ENCODE data around the gene TCF12. TPM values are rescaled to one million over a fixed set of nuclear protein-coding genes. Genes with fewer than 3 reads are reported as not detected.

TCF12 gene
- polyA plus RNA-seq, 1 donor (not counting 4 experiments of a cell fraction or from before 2014, with no cell fraction given): 48.3 TPM

DNA sequence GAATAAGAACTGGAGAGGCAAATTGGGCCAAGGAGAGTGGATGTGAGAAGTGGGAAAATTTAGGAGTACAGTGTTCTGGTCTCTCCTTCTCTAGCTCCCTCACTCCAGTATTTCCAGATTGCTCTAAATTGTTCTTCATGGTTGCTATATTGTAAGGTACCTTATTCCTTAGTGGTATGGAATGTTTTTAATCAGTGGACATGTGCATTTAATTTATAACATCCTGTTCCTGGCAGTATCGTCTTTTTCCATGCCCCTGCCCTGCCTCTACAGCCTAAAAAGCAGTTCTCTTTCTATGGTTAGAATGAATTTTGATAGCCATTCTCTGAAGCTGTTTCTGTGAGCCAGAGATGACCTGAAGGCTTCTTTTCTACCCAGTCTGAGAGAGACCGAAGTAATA, 180.5 kb downstream of the TCF12 start:
- H3K9me3 ChIP-seq (ENCODE audit: control insufficient read depth, low read depth, low read length): no peaks in the 10 kb centered on the region
- no peak overlapping the region for H2AFZ ChIP-seq (ENCODE audit: control insufficient read depth, low read length)
- H3K9me1 ChIP-seq (ENCODE audit: control insufficient read depth, extremely low read depth, insufficient read depth, low read length): no peaks in the 10 kb centered on the region
- no peak overlapping the region for H3K4me3 ChIP-seq (ENCODE audit: control insufficient read depth in 2 of 3, extremely low read depth in 1 of 3, insufficient read depth in 2 of 3, low read depth in 1 of 3, low read length in 3 of 3)
- peaks cover 9% of the 10 kb centered on the region for H3K79me2 ChIP-seq (ENCODE audit: control insufficient read depth, insufficient read depth, low read length)
- H3K4me2 ChIP-seq (ENCODE audit: control insufficient read depth, extremely low read depth, insufficient read depth, low read depth, low read length): no peak overlapping the region
- dilution Hi-C loops (cut with MboI; ENCODE audit: extremely low pct_ligation_motif_present, low sequenced_read_pairs): no loop called here
- no peak overlapping the region for H3K27ac ChIP-seq (ENCODE audit: control insufficient read depth, insufficient read depth, low read length)
- FAIRE-seq (no peak), DNase-seq (ENCODE audit: low read depth, low spot score) (no peak)
- H4K20me1 ChIP-seq (ENCODE audit: control insufficient read depth, extremely low read depth, insufficient read depth, low read length): no peaks in the 10 kb centered on the region
- TF ChIP-seq EZH2 (IDR thresholded peaks at IDR 0.05; ENCODE audit: low read length): no peak
- TF ChIP-seq CTCF (optimal IDR thresholded peaks at IDR 0.05 in 1 of 3, IDR thresholded peaks at IDR 0.05 in 1 of 3, conservative IDR thresholded peaks at IDR 0.05 in 1 of 3; ENCODE audit: extremely low read depth in 1 of 3, insufficient read depth in 2 of 3, low read length in 3 of 3): no peak
- no peaks in the 10 kb centered on the region for H3K4me1 ChIP-seq (ENCODE audit: control insufficient read depth, extremely low read depth, insufficient read depth, low read length)
- peaks cover 0 to 2% of the 10 kb centered on the region in 2 experiments for H3K36me3 ChIP-seq (ENCODE audit: control insufficient read depth in 2 of 2, extremely low read depth in 1 of 2, insufficient read depth in 2 of 2, low read length in 2 of 2)
- no peaks in the 10 kb centered on the region for H3K27me3 ChIP-seq (ENCODE audit: control insufficient read depth, extremely low read depth, insufficient read depth, low read length)
- H3K9ac ChIP-seq (ENCODE audit: control insufficient read depth, extremely low read depth, insufficient read depth, low read length): no peak overlapping the region

GRCh38 chr15:57100136-57100539, 181.7 kb downstream of the TCF12 start:
- Histone ChIP-seq H2AFZ (ENCODE audit: control insufficient read depth, low read length) (no peak overlapping the region), H3K9me1 (ENCODE audit: control insufficient read depth, extremely low read depth, insufficient read depth, low read length) (no peaks in the 10 kb centered on the region), H3K4me1 (ENCODE audit: control insufficient read depth, extremely low read depth, insufficient read depth, low read length) (no peaks in the 10 kb centered on the region), H3K4me2 (ENCODE audit: control insufficient read depth, extremely low read depth, insufficient read depth, low read depth, low read length) (no peak overlapping the region), H3K36me3 (ENCODE audit: control insufficient read depth in 2 of 2, extremely low read depth in 1 of 2, insufficient read depth in 2 of 2, low read length in 2 of 2) (no peaks in the 10 kb centered on the region), H3K4me3 (ENCODE audit: control insufficient read depth in 2 of 3, extremely low read depth in 1 of 3, insufficient read depth in 2 of 3, low read depth in 1 of 3, low read length in 3 of 3) (no peak overlapping the region), H4K20me1 (ENCODE audit: control insufficient read depth, extremely low read depth, insufficient read depth, low read length) (no peaks in the 10 kb centered on the region), H3K27ac (ENCODE audit: control insufficient read depth, insufficient read depth, low read length) (no peak overlapping the region), H3K9me3 (ENCODE audit: control insufficient read depth, low read depth, low read length) (no peaks in the 10 kb centered on the region), H3K9ac (ENCODE audit: control insufficient read depth, extremely low read depth, insufficient read depth, low read length) (no peak overlapping the region), H3K79me2 (ENCODE audit: control insufficient read depth, insufficient read depth, low read length) (peaks cover 9% of the 10 kb centered on the region), H3K27me3 (ENCODE audit: control insufficient read depth, extremely low read depth, insufficient read depth, low read length) (no peaks in the 10 kb centered on the region)
- TF ChIP-seq EZH2 (IDR thresholded peaks at IDR 0.05; ENCODE audit: low read length) (no peak), CTCF (optimal IDR thresholded peaks at IDR 0.05 in 1 of 3, IDR thresholded peaks at IDR 0.05 in 1 of 3, conservative IDR thresholded peaks at IDR 0.05 in 1 of 3; ENCODE audit: extremely low read depth in 1 of 3, insufficient read depth in 2 of 3, low read length in 3 of 3) (no peak)
- DNase-seq (ENCODE audit: low read depth, low spot score) (no peak), FAIRE-seq (no peak)
- dilution Hi-C loops (cut with MboI; ENCODE audit: extremely low pct_ligation_motif_present, low sequenced_read_pairs): no loop called here

Data from keratinocyte (primary cell).